Cardiac muscle cell (in vitro differentiated cells and primary cell): ENCODE measurements around the gene GRM3. TPM values are rescaled to one million over a fixed set of nuclear protein-coding genes. Genes with fewer than 3 reads are reported as not detected.

Source experiments
- DNase-seq, 2 donors: peaks; one replicate each; pipeline versions ENCODE4 v3.0.0 to v3.0.0-alpha.2; 2010 to 2017; ENCODE audit warnings: low read depth in 1 of 2, low spot score in 1 of 2
- H3K27ac ChIP-seq: fragments of 200-600 bp; sonication (generic); 2 replicates; pipeline ENCODE4 v1.5.1; 2016
- H3K27me3 ChIP-seq: fragments of 200-600 bp; sonication (generic); 2 replicates; pipeline ENCODE4 v1.6.0; 2016; ENCODE audit warnings: control low read depth
- H3K36me3 ChIP-seq: fragments of 200-600 bp; sonication (generic); 2 replicates; pipeline ENCODE4 v1.5.1; 2016; ENCODE audit warnings: control low read depth
- H3K4me1 ChIP-seq: fragments of 200-600 bp; sonication (generic); 2 replicates; pipeline ENCODE4 v1.8.1; 2017; ENCODE audit warnings: low read depth, mild to moderate bottlenecking, mixed run types
- H3K4me3 ChIP-seq: fragments of 200-600 bp; sonication (generic); 2 replicates; pipeline ENCODE4 v1.5.1; 2016; ENCODE audit warnings: mild to moderate bottlenecking
- H3K9me3 ChIP-seq: fragments of 200-600 bp; sonication (generic); 2 replicates; pipeline ENCODE4 v1.5.1; 2017; ENCODE audit warnings: low read depth, mild to moderate bottlenecking, control low read depth
- CTCF ChIP-seq: IDR thresholded peaks from 2 replicates; pipeline ENCODE4 v1.5.1; 2012; ENCODE audit warnings: low read depth, mild to moderate bottlenecking, low read length
- polyA plus RNA-seq: library from polyadenylated mRNA; unstranded; fragments of >200 nt; fragmentation: Nextera tagmentation; extraction: Ambion mirVana; gene quantifications from 2 replicates; pipeline ENCODE4 v1.2.1, GENCODE V29; 2016
- total RNA-seq: library from RNA; depleted of rRNA; stranded (reverse); fragments of >200 nt; gene quantifications from 2 replicates; pipeline ENCODE4 v1.2.3, GENCODE V29; 2016

The GRM3 gene
- total and polyA plus RNA-seq, 2 experiments from 2014 or later = 0.78 TPM; not detected in 1

DNA sequence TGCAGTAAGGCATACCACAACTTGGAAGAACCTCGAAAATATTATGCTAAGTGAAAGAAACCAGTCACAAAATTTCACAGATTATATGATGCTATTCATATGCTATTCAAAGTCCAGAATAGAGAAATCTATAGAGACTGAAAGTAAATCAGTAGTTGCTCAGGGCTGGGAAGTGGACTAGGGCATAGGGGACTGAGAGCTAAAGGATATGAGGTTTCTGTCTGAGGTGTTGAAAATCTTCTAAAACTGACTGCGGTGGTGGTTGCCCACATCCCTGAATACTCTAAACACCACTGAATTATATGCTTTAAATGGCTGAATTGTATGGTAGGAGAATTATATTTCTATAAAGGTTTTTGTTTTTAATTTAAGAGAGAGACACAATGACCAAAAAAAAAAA, 254.5 kb downstream of the GRM3 start:
- no peak for TF ChIP-seq CTCF
- H3K27me3 ChIP-seq = no peaks in the 10 kb centered on the region
- no peak overlapping the region for H3K27ac ChIP-seq
- peaks cover 36% of the 10 kb centered on the region for H3K36me3 ChIP-seq
- no peaks in the 10 kb centered on the region for H3K9me3 ChIP-seq
- no peak overlapping the region for H3K4me3 ChIP-seq
- no peak for DNase-seq
- H3K4me1 ChIP-seq = no peaks in the 10 kb centered on the region

- no peak overlapping the region for H3K4me3 ChIP-seq
- no peak for DNase-seq
- no peak overlapping the region for H3K27ac ChIP-seq
- no peaks in the 10 kb centered on the region for H3K9me3 ChIP-seq
- peaks cover 25% of the 10 kb centered on the region for H3K36me3 ChIP-seq
- H3K27me3 ChIP-seq = no peaks in the 10 kb centered on the region
- no peak for TF ChIP-seq CTCF
- no peaks in the 10 kb centered on the region for H3K4me1 ChIP-seq
Measured at GRCh38 chr7:86900886-86901285, 257.2 kb downstream of the GRM3 start.

GRCh38 chr7:86904949-86905834, 261.5 kb downstream of the GRM3 start:
- no peak overlapping the region for H3K27ac ChIP-seq
- H3K36me3 ChIP-seq = peaks cover 36% of the 10 kb centered on the region
- DNase-seq = peak in 1 of 2 donors; percentile 42

DNA sequence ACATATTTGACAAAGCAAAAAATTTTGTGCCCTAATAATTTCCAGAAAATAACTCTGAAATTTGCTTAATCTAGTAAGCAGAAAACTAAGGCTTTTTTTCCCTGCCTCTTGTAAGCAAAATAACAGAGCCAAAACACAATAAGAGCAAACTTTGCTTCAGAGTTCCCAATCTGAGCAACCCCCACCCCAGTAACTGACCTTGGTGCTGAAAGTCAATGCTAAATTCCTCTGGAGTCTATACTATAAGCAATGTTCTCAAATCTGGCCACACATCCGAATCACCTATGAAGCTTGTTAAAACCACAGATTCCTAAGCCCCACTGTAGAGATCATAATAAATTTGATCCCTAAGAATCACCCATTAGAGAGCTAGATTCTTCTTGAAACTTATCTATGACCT, 265.2 kb downstream of the GRM3 start:
- peak; percentile 28 to 64 for DNase-seq
- Histone ChIP-seq H3K36me3 (peaks cover 55% of the 10 kb centered on the region), H3K4me3 (no peak overlapping the region)

More at GRCh38 chr7:86904949-86905834, 261.5 kb downstream of the GRM3 start:
- H3K27me3 ChIP-seq = no peaks in the 10 kb centered on the region
- no peak overlapping the region for H3K4me3 ChIP-seq
- TF ChIP-seq CTCF = peak; percentile 62
- no peaks in the 10 kb centered on the region for H3K4me1 ChIP-seq
- H3K9me3 ChIP-seq = no peaks in the 10 kb centered on the region

GRCh38 chr7:86911659-86912058, 267.9 kb downstream of the GRM3 start:
- no peak overlapping the region for H3K27ac ChIP-seq

More for the DNA sequence above, 265.2 kb downstream of the GRM3 start:
- no peak for TF ChIP-seq CTCF
- no peaks in the 10 kb centered on the region for H3K27me3 ChIP-seq
- no peaks in the 10 kb centered on the region for H3K9me3 ChIP-seq
- no peaks in the 10 kb centered on the region for H3K4me1 ChIP-seq
- H3K27ac ChIP-seq = no peak overlapping the region

More at GRCh38 chr7:86911659-86912058, 267.9 kb downstream of the GRM3 start:
- no peak for TF ChIP-seq CTCF
- Histone ChIP-seq H3K4me1 (no peaks in the 10 kb centered on the region), H3K9me3 (no peaks in the 10 kb centered on the region), H3K27me3 (no peaks in the 10 kb centered on the region), H3K4me3 (no peak overlapping the region), H3K36me3 (peaks cover 52% of the 10 kb centered on the region)
- no peak for DNase-seq
